ENCODE data around the gene FOXN1. TPM values are rescaled to one million over a fixed set of nuclear protein-coding genes. Genes with fewer than 3 reads are reported as not detected.
"Not testable (repeated sequence)": the region's sequence is repeated elsewhere in the genome, so short reads cannot be mapped to it uniquely, and the experiment has no call there.

FOXN1 gene, protein sequence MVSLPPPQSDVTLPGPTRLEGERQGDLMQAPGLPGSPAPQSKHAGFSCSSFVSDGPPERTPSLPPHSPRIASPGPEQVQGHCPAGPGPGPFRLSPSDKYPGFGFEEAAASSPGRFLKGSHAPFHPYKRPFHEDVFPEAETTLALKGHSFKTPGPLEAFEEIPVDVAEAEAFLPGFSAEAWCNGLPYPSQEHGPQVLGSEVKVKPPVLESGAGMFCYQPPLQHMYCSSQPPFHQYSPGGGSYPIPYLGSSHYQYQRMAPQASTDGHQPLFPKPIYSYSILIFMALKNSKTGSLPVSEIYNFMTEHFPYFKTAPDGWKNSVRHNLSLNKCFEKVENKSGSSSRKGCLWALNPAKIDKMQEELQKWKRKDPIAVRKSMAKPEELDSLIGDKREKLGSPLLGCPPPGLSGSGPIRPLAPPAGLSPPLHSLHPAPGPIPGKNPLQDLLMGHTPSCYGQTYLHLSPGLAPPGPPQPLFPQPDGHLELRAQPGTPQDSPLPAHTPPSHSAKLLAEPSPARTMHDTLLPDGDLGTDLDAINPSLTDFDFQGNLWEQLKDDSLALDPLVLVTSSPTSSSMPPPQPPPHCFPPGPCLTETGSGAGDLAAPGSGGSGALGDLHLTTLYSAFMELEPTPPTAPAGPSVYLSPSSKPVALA
- total RNA-seq (2022) (0.26 and 0.48 TPM in 2 replicates), Bru-seq, nascent RNA (percentile 20 among the genes with signal in this experiment), BruChase-seq, experiment 1, labeled RNA remaining after a 2-hour chase (percentile 17 among the genes with signal in this experiment), BruChase-seq, experiment 2, labeled RNA remaining after a 6-hour chase (percentile 13 among the genes with signal in this experiment)
- long read RNA-seq = 0 reads

GRCh38 chr17:28505986-28506665, at the start of gene FOXN1:
FOXN1 (plus strand) TSS chr17:28506348; CDS start chr17:28523970, 17,622 bp downstream.
- POLR2A ChIA-PET = no interaction called here
- H3K4me1 Mint-ChIP-seq (ENCODE audit: low read depth, unreplicated experiment) = no peaks in the 10 kb centered on the region
- H3K27me3 Mint-ChIP-seq (ENCODE audit: insufficient read depth, unreplicated experiment) = no peaks in the 10 kb centered on the region
- intact Hi-C loops (cut with micrococcal nuclease; ENCODE audit: unreplicated experiment) = no loop called here
- H3K4me1 ChIP-seq = no peaks in the 10 kb centered on the region
- no peaks in the 10 kb centered on the region for H3K36me3 Mint-ChIP-seq (ENCODE audit: insufficient read depth, unreplicated experiment)
- no peaks in the 10 kb centered on the region for H3K9me3 ChIP-seq
- H3K27me3 ChIP-seq (replicated peaks; ENCODE audit: control insufficient read depth, insufficient read depth, low read length) = no peaks in the 10 kb centered on the region
- CTCF ChIA-PET = interaction anchor here (1.2 kb wide), 1 partner anchor 11 kb away, joined by 3 read pairs; no protein-coding TSS in a partner anchor
- H3K4me3 Mint-ChIP-seq (ENCODE audit: unreplicated experiment) = no peak within 1 kb of the TSS
- no TSS peak for BruUV-seq (replicated peaks)
- H3K4me3 ChIP-seq (ENCODE audit: low read depth, low read length) = no peak within 1 kb of the TSS
- no peaks in the 10 kb centered on the region for H3K9me3 Mint-ChIP-seq (ENCODE audit: unreplicated experiment)
- no peaks in the 10 kb centered on the region for H3K36me3 ChIP-seq (ENCODE audit: control insufficient read depth, insufficient read depth, low read length)
- H3K27ac Mint-ChIP-seq (ENCODE audit: unreplicated experiment) = no peak within 1 kb of the TSS
- TF ChIP-seq CTCF (IDR thresholded peaks at IDR 0.05; ENCODE audit: insufficient read depth in 1 of 2, low read depth in 1 of 2, low read length in 1 of 2, severe bottlenecking in 1 of 2, unreplicated experiment in 1 of 2) = no peak
- DNase-seq = no peak

- Histone ChIP-seq H3K36me3 (ENCODE audit: control insufficient read depth, insufficient read depth, low read length) (no peaks in the 10 kb centered on the region), H3K27me3 (replicated peaks; ENCODE audit: control insufficient read depth, insufficient read depth, low read length) (no peaks in the 10 kb centered on the region), H3K4me3 (ENCODE audit: low read depth, low read length) (no peak overlapping the region), H3K9me3 (peaks cover 3% of the 10 kb centered on the region), H3K4me1 (no peaks in the 10 kb centered on the region)
- no TSS peak for BruUV-seq (replicated peaks)
- Mint-ChIP-seq H3K27ac (ENCODE audit: unreplicated experiment) (no peak overlapping the region), H3K9me3 (ENCODE audit: unreplicated experiment) (peaks cover 3% of the 10 kb centered on the region), H3K4me1 (ENCODE audit: low read depth, unreplicated experiment) (no peaks in the 10 kb centered on the region), H3K36me3 (ENCODE audit: insufficient read depth, unreplicated experiment) (peaks cover 20% of the 10 kb centered on the region), H3K27me3 (ENCODE audit: insufficient read depth, unreplicated experiment) (no peaks in the 10 kb centered on the region), H3K4me3 (ENCODE audit: unreplicated experiment) (no peak overlapping the region)
- intact Hi-C loops (cut with micrococcal nuclease; ENCODE audit: unreplicated experiment) = no loop called here
- TF ChIP-seq CTCF (IDR thresholded peaks at IDR 0.05; ENCODE audit: insufficient read depth in 1 of 2, low read depth in 1 of 2, low read length in 1 of 2, severe bottlenecking in 1 of 2, unreplicated experiment in 1 of 2) = no peak
- POLR2A ChIA-PET = no interaction called here
- CTCF ChIA-PET = no interaction called here
- DNase-seq = peak in 1 of 2 experiments; percentile 23
These were observed 48.3 kb upstream of the FOXN1 start for GRCh38 chr17:28457890-28458289.

DNA sequence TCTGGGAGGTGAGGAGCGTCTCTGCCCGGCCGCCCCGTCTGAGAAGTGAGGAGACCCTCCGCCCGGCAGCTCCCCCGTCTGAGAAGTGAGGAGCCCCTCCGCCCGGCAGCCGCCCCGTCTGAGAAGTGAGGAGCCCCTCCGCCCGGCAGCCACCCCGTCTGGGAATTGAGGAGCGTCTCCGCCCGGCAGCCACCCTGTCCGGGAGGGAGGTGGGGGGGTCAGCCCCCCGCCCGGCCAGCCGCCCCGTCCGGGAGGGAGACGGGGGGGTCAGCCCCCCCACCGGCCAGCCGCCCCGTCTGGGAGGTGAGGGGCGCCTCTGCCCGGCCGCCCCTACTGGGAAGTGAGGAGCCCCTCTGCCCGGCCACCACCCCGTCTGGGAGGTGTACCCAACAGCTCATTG, 47.3 kb upstream of the FOXN1 start:
- H3K4me3 Mint-ChIP-seq (ENCODE audit: unreplicated experiment); CTCF ChIA-PET; H3K9me3 ChIP-seq; BruUV-seq (replicated peaks); H3K27me3 Mint-ChIP-seq (ENCODE audit: insufficient read depth, unreplicated experiment); H3K4me1 Mint-ChIP-seq (ENCODE audit: low read depth, unreplicated experiment); H3K4me1 ChIP-seq; POLR2A ChIA-PET; H3K4me3 ChIP-seq (ENCODE audit: low read depth, low read length); intact Hi-C loops (cut with micrococcal nuclease; ENCODE audit: unreplicated experiment); H3K27me3 ChIP-seq (replicated peaks; ENCODE audit: control insufficient read depth, insufficient read depth, low read length); H3K36me3 ChIP-seq (ENCODE audit: control insufficient read depth, insufficient read depth, low read length); H3K27ac Mint-ChIP-seq (ENCODE audit: unreplicated experiment); H3K9me3 Mint-ChIP-seq (ENCODE audit: unreplicated experiment): not testable (repeated sequence)
- H3K36me3 Mint-ChIP-seq (ENCODE audit: insufficient read depth, unreplicated experiment) = peaks cover 20% of the 10 kb centered on the region
- peak in 1 of 2 experiments; percentile 9 for DNase-seq
